Endothelial cell of umbilical vein (primary cell): ENCODE measurements around the gene COLGALT1. TPM values are rescaled to one million over a fixed set of nuclear protein-coding genes. Genes with fewer than 3 reads are reported as not detected.

ENCODE experiments used
- BruUV-seq: library from RNA; stranded (reverse); fragments of 400-500 nt; replicated peaks from 2 replicates; lab custom pipeline; 2021; lab: Mats Ljungman, UMichigan
- CTCF ChIA-PET: fragments of 300-600, 350-600 bp; sonication (Branson Sonifier 250); formaldehyde crosslinking; loops from one replicate; lab custom pipeline; 2021; ENCODE audit warnings: antibody characterized with exemption, inconsistent platforms; lab: Charles Lee
- POLR2A ChIA-PET: fragments of 300-600, 350-600 bp; sonication (Branson Sonifier 250); formaldehyde crosslinking; loops from one replicate; lab custom pipeline; 2021; ENCODE audit warnings: antibody characterized with exemption, inconsistent platforms; lab: Charles Lee
- DNase-seq: peaks from one replicate; pipeline ENCODE4 v3.0.0-alpha.2; 2011; ENCODE audit warnings: low read depth, low spot score
- FAIRE-seq: peaks from 2 replicates; lab custom pipeline; 2011; peaks lifted over from hg19 to GRCh38; lab: Jason Lieb, UNC
- H2AFZ ChIP-seq: 2 replicates; pipeline ENCODE4 v1.6.0; 2012; ENCODE audit warnings: low read depth, low read length, control low read depth, inconsistent platforms
- H3K27ac ChIP-seq: 2 replicates; pipeline ENCODE4 v1.5.1; 2011; ENCODE audit warnings: low read depth, mild to moderate bottlenecking, control low read depth, low read length, moderate library complexity; ENCODE audit not compliant: insufficient read depth
- H3K27me3 ChIP-seq, 2 experiments: 2 replicates each; pipeline versions ENCODE4 v1.6.0 to v1.6.1; 2011; ENCODE audit warnings: low read length in 2 of 2, mixed read lengths in 1 of 2; ENCODE audit not compliant: control insufficient read depth in 2 of 2, insufficient read depth in 2 of 2
- H3K36me3 ChIP-seq, 2 experiments: 2 replicates in 1 of 2; 3 replicates in 1 of 2; pipeline ENCODE4 v1.5.1; 2011; ENCODE audit warnings: low read length in 2 of 2, mild to moderate bottlenecking in 1 of 2, moderate library complexity in 1 of 2; ENCODE audit not compliant: control insufficient read depth in 2 of 2, insufficient read depth in 2 of 2; ENCODE audit errors: extremely low read depth in 1 of 2
- H3K4me1 ChIP-seq: 3 replicates; pipeline ENCODE4 v1.5.1; 2011; ENCODE audit warnings: mild to moderate bottlenecking, low read length; ENCODE audit not compliant: control insufficient read depth, insufficient read depth; ENCODE audit errors: extremely low read depth
- H3K4me2 ChIP-seq: 2 replicates; pipeline ENCODE4 v1.6.1; 2011; ENCODE audit warnings: low read length, control low read depth, mixed read lengths; ENCODE audit not compliant: insufficient read depth
- H3K4me3 ChIP-seq, 3 experiments: fragments of 200-600 bp in 1 of 3; sonication (generic), shearing (Covaris generic) in 1 of 3; replicated peaks in 1 of 3; 2 replicates each; pipeline ENCODE4 v1.5.1; 2011 to 2016; ENCODE audit warnings: control low read depth in 3 of 3, low read length in 3 of 3, mild to moderate bottlenecking in 2 of 3, inconsistent platforms in 1 of 3, low read depth in 1 of 3, moderate library complexity in 1 of 3; ENCODE audit not compliant: insufficient read depth in 1 of 3
- H3K79me2 ChIP-seq: 2 replicates; pipeline ENCODE4 v1.6.0; 2012; ENCODE audit warnings: low read length, inconsistent platforms; ENCODE audit not compliant: control insufficient read depth, insufficient read depth
- H3K9ac ChIP-seq: replicated peaks from 2 replicates; pipeline ENCODE3; 2011; ENCODE audit warnings: low read length, control low read depth; ENCODE audit not compliant: insufficient read depth; ENCODE audit errors: extremely low read depth
- H3K9me1 ChIP-seq: replicated peaks from 3 replicates; pipeline ENCODE4 v1.6.0; 2011; ENCODE audit warnings: mild to moderate bottlenecking, low read length; ENCODE audit not compliant: control insufficient read depth, insufficient read depth; ENCODE audit errors: extremely low read depth
- H3K9me3 ChIP-seq: replicated peaks from 2 replicates; pipeline ENCODE4 v1.5.1; 2012; ENCODE audit warnings: low read length, inconsistent platforms; ENCODE audit not compliant: control insufficient read depth, insufficient read depth
- H4K20me1 ChIP-seq: replicated peaks from 2 replicates; pipeline ENCODE3; 2011; ENCODE audit warnings: mild to moderate bottlenecking, low read length; ENCODE audit not compliant: control insufficient read depth, insufficient read depth; ENCODE audit errors: extremely low read depth
- EZH2 ChIP-seq: IDR thresholded peaks from 2 replicates; pipeline ENCODE4 v1.6.1; 2012; ENCODE audit warnings: borderline replicate concordance, low read depth, mild to moderate bottlenecking, moderate library complexity, low read length, inconsistent platforms; ENCODE audit not compliant: severe bottlenecking
- GATA2 ChIP-seq: IDR thresholded peaks from 2 replicates; pipeline ENCODE4 v1.7.0; 2011; ENCODE audit warnings: low read depth, mild to moderate bottlenecking, moderate library complexity, mixed read lengths, low read length; ENCODE audit not compliant: insufficient read length, insufficient read depth
- MYC ChIP-seq: IDR thresholded peaks from one replicate; pipeline ENCODE4 v1.6.1; 2011; ENCODE audit warnings: mild to moderate bottlenecking, low read depth, low read length
- POLR2A ChIP-seq: IDR thresholded peaks from 2 replicates; pipeline ENCODE4 v1.6.1; 2012; ENCODE audit warnings: low read depth, mild to moderate bottlenecking, control low read depth, low read length
- dilution Hi-C: fragments of 300-500 bp; cut with MboI; formaldehyde crosslinking; loops from one replicate; pipeline ENCODE4 v1.15.0; 2019; ENCODE audit warnings: low sequenced_read_pairs; ENCODE audit not compliant: extremely low pct_ligation_motif_present
- intact Hi-C: fragments of 100-400 bp; cut with micrococcal nuclease; formaldehyde crosslinking; loops from one replicate; pipeline ENCODE4 v1.10.0; 2022
- polyA plus RNA-seq, 4 experiments: library from polyadenylated mRNA; depleted of rRNA in 3 of 4; stranded (reverse) in 3 of 4; unstranded in 1 of 4; fragments of >200 nt; gene quantifications; 2 replicates each; pipeline versions ENCODE4 v1.2.1 to v1.2.3, GENCODE V29; 2011 to 2012; ENCODE audit warnings: missing spikeins in 1 of 4
- total RNA-seq: library from RNA; stranded (reverse); gene quantifications from 2 replicates; pipeline ENCODE4 v1.2.3, GENCODE V29; 2021
- TF ChIP-seq, protein P1 (sequence below): IDR thresholded peaks from 2 replicates; pipeline ENCODE4 v1.6.1; 2011; ENCODE audit not compliant: insufficient read depth, insufficient read length
- TF ChIP-seq, protein P2 (sequence below), 2 donors: IDR thresholded peaks; 1 replicate in 1 of 2; 2 replicates in 1 of 2; pipeline ENCODE4 v1.5.1; 2011; ENCODE audit warnings: low read length in 2 of 2, mild to moderate bottlenecking in 2 of 2, moderate library complexity in 2 of 2, control low read depth in 1 of 2, inconsistent platforms in 1 of 2, low read depth in 1 of 2; ENCODE audit not compliant: insufficient read depth in 1 of 2; ENCODE audit errors: extremely low read depth in 1 of 2

The COLGALT1 gene
- total and polyA plus RNA-seq, 2 donors (not counting 3 experiments of a cell fraction or from before 2014, with no cell fraction given) = 263 to 355 TPM

DNA sequence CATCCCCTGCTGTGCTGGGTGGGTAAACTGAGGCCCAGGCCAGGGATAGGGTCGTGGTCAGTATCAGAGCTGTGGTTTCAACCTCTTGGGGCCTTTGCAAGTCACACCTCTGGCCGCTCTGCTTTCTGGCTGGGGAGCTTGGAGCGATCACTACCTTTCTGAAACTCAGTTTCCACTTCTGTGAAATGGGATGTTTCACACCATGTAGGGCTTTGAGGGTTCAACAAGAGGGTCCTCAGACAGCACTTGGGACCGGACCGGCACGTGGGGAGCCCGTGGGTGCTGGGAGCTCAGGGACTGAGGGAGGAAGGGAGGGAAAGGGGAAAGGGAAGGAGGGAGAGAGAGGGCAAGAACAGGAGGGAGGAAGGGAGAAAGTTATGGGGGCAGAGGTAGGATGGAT lies 22.9 kb upstream of the COLGALT1 start:
- no peaks in the 10 kb centered on the region for H3K4me1 ChIP-seq
- H3K36me3 ChIP-seq = no peaks in the 10 kb centered on the region
- no peak overlapping the region for H3K4me2 ChIP-seq
- no TSS peak for BruUV-seq
- peaks cover 2% of the 10 kb centered on the region in 2 experiments for H3K27me3 ChIP-seq
- H3K9me1 ChIP-seq = no peaks in the 10 kb centered on the region
- no peaks in the 10 kb centered on the region for H3K9me3 ChIP-seq
- TF ChIP-seq, protein P1, sequence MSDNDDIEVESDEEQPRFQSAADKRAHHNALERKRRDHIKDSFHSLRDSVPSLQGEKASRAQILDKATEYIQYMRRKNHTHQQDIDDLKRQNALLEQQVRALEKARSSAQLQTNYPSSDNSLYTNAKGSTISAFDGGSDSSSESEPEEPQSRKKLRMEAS = no peak
- no peak for TF ChIP-seq MYC
- H2AFZ ChIP-seq = no peak overlapping the region
- no peaks in the 10 kb centered on the region for H3K79me2 ChIP-seq
- H3K9ac ChIP-seq = no peak overlapping the region
- POLR2A ChIA-PET = no interaction called here
- FAIRE-seq (no peak), DNase-seq (no peak)
- no peak overlapping the region for H3K4me3 ChIP-seq
- H4K20me1 ChIP-seq = no peaks in the 10 kb centered on the region
- intact Hi-C loops = no loop called here
- H3K27ac ChIP-seq = no peak overlapping the region
- dilution Hi-C loops = no loop called here
- CTCF ChIA-PET = no interaction called here

DNA sequence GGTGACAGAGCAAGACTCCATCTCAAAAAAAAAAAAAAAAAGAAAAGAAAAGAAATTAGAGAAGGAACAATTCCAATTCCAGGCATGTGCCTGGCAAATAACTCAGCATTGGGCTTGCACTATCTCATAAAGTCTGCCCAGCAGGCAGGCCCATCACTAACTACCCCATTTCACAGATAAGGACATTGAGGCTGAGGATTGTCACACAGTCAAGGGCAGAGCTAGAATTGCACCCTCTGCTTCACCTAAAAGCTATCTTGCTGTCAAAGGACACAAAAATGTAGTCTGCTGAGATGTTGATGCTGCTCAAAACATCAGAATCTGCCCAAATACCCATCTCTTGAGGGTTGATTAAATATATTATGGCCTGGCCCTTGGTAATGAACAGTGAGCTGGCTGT lies 20.7 kb upstream of the COLGALT1 start:
- BruUV-seq = no TSS peak
- no peaks in the 10 kb centered on the region for H3K79me2 ChIP-seq
- intact Hi-C loops (no loop called here), dilution Hi-C loops (no loop called here)
- TF ChIP-seq EZH2 (no peak), POLR2A (no peak), GATA2 (no peak)
- TF ChIP-seq, protein P2, sequence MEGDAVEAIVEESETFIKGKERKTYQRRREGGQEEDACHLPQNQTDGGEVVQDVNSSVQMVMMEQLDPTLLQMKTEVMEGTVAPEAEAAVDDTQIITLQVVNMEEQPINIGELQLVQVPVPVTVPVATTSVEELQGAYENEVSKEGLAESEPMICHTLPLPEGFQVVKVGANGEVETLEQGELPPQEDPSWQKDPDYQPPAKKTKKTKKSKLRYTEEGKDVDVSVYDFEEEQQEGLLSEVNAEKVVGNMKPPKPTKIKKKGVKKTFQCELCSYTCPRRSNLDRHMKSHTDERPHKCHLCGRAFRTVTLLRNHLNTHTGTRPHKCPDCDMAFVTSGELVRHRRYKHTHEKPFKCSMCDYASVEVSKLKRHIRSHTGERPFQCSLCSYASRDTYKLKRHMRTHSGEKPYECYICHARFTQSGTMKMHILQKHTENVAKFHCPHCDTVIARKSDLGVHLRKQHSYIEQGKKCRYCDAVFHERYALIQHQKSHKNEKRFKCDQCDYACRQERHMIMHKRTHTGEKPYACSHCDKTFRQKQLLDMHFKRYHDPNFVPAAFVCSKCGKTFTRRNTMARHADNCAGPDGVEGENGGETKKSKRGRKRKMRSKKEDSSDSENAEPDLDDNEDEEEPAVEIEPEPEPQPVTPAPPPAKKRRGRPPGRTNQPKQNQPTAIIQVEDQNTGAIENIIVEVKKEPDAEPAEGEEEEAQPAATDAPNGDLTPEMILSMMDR (IDR thresholded peaks at IDR 0.05; ENCODE audit: extremely low read depth in 1 of 2, insufficient read depth in 1 of 2, low read depth in 1 of 2, low read length in 2 of 2) = no peak
- H3K9me3 ChIP-seq = no peaks in the 10 kb centered on the region
- H3K4me1 ChIP-seq = peaks cover 7% of the 10 kb centered on the region
- H4K20me1 ChIP-seq = no peaks in the 10 kb centered on the region
- no peak overlapping the region for H3K4me2 ChIP-seq
- ChIA-PET POLR2A (no interaction called here), CTCF (interaction anchor here (1.2 to 3.8 kb wide), 2 partner anchors 38 to 53 kb away, joined by 3 to 18 read pairs; no protein-coding TSS in a partner anchor)
- no peak overlapping the region for H3K9ac ChIP-seq
- no peaks in the 10 kb centered on the region for H3K36me3 ChIP-seq
- no peak for FAIRE-seq
- H3K4me3 ChIP-seq = no peak overlapping the region
- no peak for DNase-seq
- peaks cover 0 to 2% of the 10 kb centered on the region in 2 experiments for H3K27me3 ChIP-seq
- no peak overlapping the region for H3K27ac ChIP-seq
- no peak overlapping the region for H2AFZ ChIP-seq
- H3K9me1 ChIP-seq = no peaks in the 10 kb centered on the region
